ENCODE data around the gene MYO1A.
"Not testable (repeated sequence)": the region's sequence is repeated elsewhere in the genome, so short reads cannot be mapped to it uniquely, and the experiment has no call there.

The MYO1A gene

GRCh38 chr12:56988207-56988739 lies 61.7 kb downstream of the MYO1A start:
- Histone ChIP-seq H3K4me1 (no peaks in the 10 kb centered on the region), H3K9me3 (no peaks in the 10 kb centered on the region), H3K4me3 (ENCODE audit: low read depth, low read length) (no peak overlapping the region), H3K27me3 (0 out of 2 replicates have a peak, but pooled peaks cover 8% of the 10 kb centered on the region), H3K36me3 (no peaks in the 10 kb centered on the region)
- DNase-seq, result no peak
- no peak for TF ChIP-seq CTCF (IDR thresholded peaks at IDR 0.05; ENCODE audit: low read depth, low read length)

- no peaks in the 10 kb centered on the region for H3K9me3 ChIP-seq
- peak; percentile 79 for DNase-seq
- H3K4me3 ChIP-seq (ENCODE audit: low read depth, low read length), result no peak overlapping the region
- H3K27me3 ChIP-seq, result 0 out of 2 replicates have a peak, but pooled peaks cover 8% of the 10 kb centered on the region
- no peaks in the 10 kb centered on the region for H3K36me3 ChIP-seq
- peak; percentile 97 for TF ChIP-seq CTCF (IDR thresholded peaks at IDR 0.05; ENCODE audit: low read depth, low read length)
- no peaks in the 10 kb centered on the region for H3K4me1 ChIP-seq
Measured at GRCh38 chr12:56987551-56988053, 62.3 kb downstream of the MYO1A start.

GRCh38 chr12:56987011-56987410 lies 62.9 kb downstream of the MYO1A start:
- Histone ChIP-seq H3K9me3 (no peaks in the 10 kb centered on the region), H3K36me3 (no peaks in the 10 kb centered on the region), H3K4me3 (ENCODE audit: low read depth, low read length) (no peak overlapping the region), H3K27me3 (0 out of 2 replicates have a peak, but pooled peaks cover 8% of the 10 kb centered on the region), H3K4me1 (no peaks in the 10 kb centered on the region)
- no peak for DNase-seq
- no peak for TF ChIP-seq CTCF (IDR thresholded peaks at IDR 0.05; ENCODE audit: low read depth, low read length)

- H3K9me3 ChIP-seq; H3K4me3 ChIP-seq (ENCODE audit: low read depth, low read length); H3K27me3 ChIP-seq; H3K4me1 ChIP-seq; DNase-seq; H3K36me3 ChIP-seq: not testable (repeated sequence)
Measured at GRCh38 chr12:56985714-56986113, 64.2 kb downstream of the MYO1A start.

- no peaks in the 10 kb centered on the region for H3K9me3 ChIP-seq
- H3K4me1 ChIP-seq, result no peaks in the 10 kb centered on the region
- no peak overlapping the region for H3K4me3 ChIP-seq (ENCODE audit: low read depth, low read length)
- no peaks in the 10 kb centered on the region for H3K36me3 ChIP-seq
- DNase-seq, result no peak
- TF ChIP-seq CTCF (IDR thresholded peaks at IDR 0.05; ENCODE audit: low read depth, low read length), result no peak
- 0 out of 2 replicates have a peak, but pooled peaks cover 2% of the 10 kb centered on the region for H3K27me3 ChIP-seq
Measured at GRCh38 chr12:56983386-56983785, 66.5 kb downstream of the MYO1A start.

GRCh38 chr12:56982578-56983236 lies 67.2 kb downstream of the MYO1A start:
- H3K27me3 ChIP-seq; H3K36me3 ChIP-seq; H3K9me3 ChIP-seq; H3K4me3 ChIP-seq (ENCODE audit: low read depth, low read length); DNase-seq; H3K4me1 ChIP-seq: not testable (repeated sequence)

- no peaks in the 10 kb centered on the region for H3K36me3 ChIP-seq
- DNase-seq, result no peak
- H3K9me3 ChIP-seq, result no peaks in the 10 kb centered on the region
- TF ChIP-seq CTCF (IDR thresholded peaks at IDR 0.05; ENCODE audit: low read depth, low read length), result no peak
- H3K4me3 ChIP-seq (ENCODE audit: low read depth, low read length), result no peak overlapping the region
- H3K27me3 ChIP-seq, result no peaks in the 10 kb centered on the region
- no peaks in the 10 kb centered on the region for H3K4me1 ChIP-seq
Measured at GRCh38 chr12:56980941-56981530, 68.9 kb downstream of the MYO1A start.
